Hepatocyte (in vitro differentiated cells): ENCODE measurements around the gene COX14. TPM values are rescaled to one million over a fixed set of nuclear protein-coding genes. Genes with fewer than 3 reads are reported as not detected.

Experiments used
- DNase-seq: peaks from one replicate; pipeline ENCODE4 v3.0.0-alpha.2; 2016; ENCODE audit warnings: low spot score
- H2AFZ ChIP-seq: fragments of 200-600 bp; sonication (generic); 2 replicates; pipeline ENCODE4 v1.6.0; 2016; ENCODE audit warnings: antibody characterized with exemption, mild to moderate bottlenecking
- H3K27ac ChIP-seq: fragments of 200-600 bp; sonication (generic); 2 replicates; pipeline ENCODE4 v1.5.1; 2016; ENCODE audit warnings: mild to moderate bottlenecking
- H3K27me3 ChIP-seq: fragments of 200-600 bp; sonication (generic); 2 replicates; pipeline ENCODE4 v1.6.1; 2016
- H3K36me3 ChIP-seq: fragments of 200-600 bp; sonication (generic); replicated peaks from 2 replicates; pipeline ENCODE4 v1.5.1; 2016; ENCODE audit warnings: low read depth; ENCODE audit not compliant: insufficient read depth
- H3K4me1 ChIP-seq: fragments of 200-600 bp; sonication (generic); 2 replicates; pipeline ENCODE4 v1.5.1; 2016; ENCODE audit warnings: mild to moderate bottlenecking, moderate library complexity; ENCODE audit not compliant: insufficient read depth
- H3K4me2 ChIP-seq: fragments of 200-600 bp; sonication (generic); 2 replicates; pipeline ENCODE4 v1.6.0; 2016
- H3K4me3 ChIP-seq: fragments of 200-600 bp; sonication (generic); 2 replicates; pipeline ENCODE4 v1.5.1; 2016; ENCODE audit warnings: mild to moderate bottlenecking
- H3K79me2 ChIP-seq: fragments of 200-600 bp; sonication (generic); 2 replicates; pipeline ENCODE4 v1.6.0; 2017; ENCODE audit warnings: mild to moderate bottlenecking
- H3K9me2 ChIP-seq: fragments of 200-600 bp; sonication (generic); replicated peaks from 2 replicates; pipeline ENCODE4 v1.6.0; 2017; ENCODE audit warnings: mild to moderate bottlenecking; ENCODE audit not compliant: insufficient read depth
- H3K9me3 ChIP-seq: fragments of 200-600 bp; sonication (generic); 2 replicates; pipeline ENCODE4 v1.5.1; 2016; ENCODE audit warnings: low read depth, mild to moderate bottlenecking
- H4K20me1 ChIP-seq: fragments of 200-600 bp; sonication (generic); 2 replicates; pipeline ENCODE4 v1.6.0; 2016; ENCODE audit warnings: mild to moderate bottlenecking; ENCODE audit not compliant: insufficient read depth, poor library complexity, severe bottlenecking
- EZH2 ChIP-seq: fragments of 200-600 bp; sonication (generic); IDR thresholded peaks from 2 replicates; pipeline ENCODE4 v1.6.1; 2016; ENCODE audit warnings: antibody characterized with exemption, mild to moderate bottlenecking, borderline replicate concordance
- EZH2phosphoT487 ChIP-seq: fragments of 200-600 bp; sonication (generic); IDR thresholded peaks from one replicate; pipeline ENCODE4 v1.6.1; 2018; ENCODE audit warnings: antibody characterized with exemption, mild to moderate bottlenecking, low read depth, moderate library complexity; ENCODE audit not compliant: unreplicated experiment, severe bottlenecking
- WGBS: methylation state at CpG from one replicate; pipeline ENCODE4 v1.1.6; 2016; ENCODE audit warnings: low lambda C conversion rate; ENCODE audit errors: missing lambda C conversion rate; 5-methylcytosine and 5-hydroxymethylcytosine counted together
- polyA plus RNA-seq: library from polyadenylated mRNA; unstranded; fragments of >200 nt; fragmentation: Nextera tagmentation; extraction: Ambion mirVana; gene quantifications from 2 replicates; pipeline ENCODE4 v1.2.1, GENCODE V29; 2016
- total RNA-seq: library from RNA; depleted of rRNA; stranded (reverse); fragments of >200 nt; gene quantifications from 2 replicates; pipeline ENCODE4 v1.2.3, GENCODE V29; 2014
- TF ChIP-seq, protein P1 (sequence below): fragments of 200-600 bp; sonication (generic); IDR thresholded peaks from 2 replicates; pipeline ENCODE4 v1.5.1; 2016; ENCODE audit warnings: antibody characterized with exemption, mild to moderate bottlenecking; ENCODE audit not compliant: poor library complexity

Gene COX14
- total and polyA plus RNA-seq, 2 experiments from 2014 or later: 61.5 to 186 TPM

DNA sequence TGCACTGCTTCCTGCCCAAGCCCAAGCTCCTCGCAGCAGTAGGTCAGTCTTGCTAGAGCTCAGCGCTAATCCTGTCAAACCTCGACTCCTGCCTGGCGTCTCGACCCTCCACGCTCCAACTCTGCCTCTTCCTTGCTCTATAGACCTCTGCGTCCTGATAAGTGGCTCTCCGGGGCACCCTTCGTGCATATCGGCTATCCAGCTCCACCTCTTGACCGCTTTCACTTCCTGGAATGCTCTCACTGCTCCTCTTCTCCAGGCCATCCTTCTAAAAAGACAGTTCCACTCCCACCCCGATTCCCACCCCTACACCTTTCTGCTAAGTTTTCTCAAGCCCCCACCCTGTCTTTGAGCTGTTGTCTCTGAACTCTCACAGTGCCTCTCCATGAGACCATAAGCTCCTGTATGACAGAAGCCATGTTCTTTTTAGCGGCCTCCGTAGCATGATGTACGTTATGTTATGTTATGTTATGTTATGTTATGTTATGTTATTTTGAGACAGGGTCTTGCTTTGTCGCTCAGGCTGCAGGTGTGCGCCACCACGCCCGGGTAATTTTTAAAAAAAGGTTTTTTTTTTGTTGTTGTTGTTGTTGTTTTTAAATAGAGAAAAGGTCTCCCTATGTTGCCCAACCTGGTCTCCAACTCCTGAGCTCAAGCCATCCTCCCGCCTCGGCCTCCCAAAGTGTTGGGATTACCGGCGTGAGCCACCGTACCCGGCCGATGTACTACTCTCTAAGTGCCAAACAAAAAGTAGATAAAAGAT is 601 bp downstream of the COX14 start:
- WGBS: 29% methylated on average over 24 of the region's 26 CpGs
- peaks cover 5% of the 10 kb centered on the region for H4K20me1 ChIP-seq
- peaks cover 47% of the 10 kb centered on the region for H3K79me2 ChIP-seq
- peak overlapping the region; percentile 3 for H2AFZ ChIP-seq
- no peaks in the 10 kb centered on the region for H3K36me3 ChIP-seq
- peaks cover 24% of the 10 kb centered on the region for H3K4me1 ChIP-seq
- no peak for TF ChIP-seq EZH2
- TF ChIP-seq, protein P1, sequence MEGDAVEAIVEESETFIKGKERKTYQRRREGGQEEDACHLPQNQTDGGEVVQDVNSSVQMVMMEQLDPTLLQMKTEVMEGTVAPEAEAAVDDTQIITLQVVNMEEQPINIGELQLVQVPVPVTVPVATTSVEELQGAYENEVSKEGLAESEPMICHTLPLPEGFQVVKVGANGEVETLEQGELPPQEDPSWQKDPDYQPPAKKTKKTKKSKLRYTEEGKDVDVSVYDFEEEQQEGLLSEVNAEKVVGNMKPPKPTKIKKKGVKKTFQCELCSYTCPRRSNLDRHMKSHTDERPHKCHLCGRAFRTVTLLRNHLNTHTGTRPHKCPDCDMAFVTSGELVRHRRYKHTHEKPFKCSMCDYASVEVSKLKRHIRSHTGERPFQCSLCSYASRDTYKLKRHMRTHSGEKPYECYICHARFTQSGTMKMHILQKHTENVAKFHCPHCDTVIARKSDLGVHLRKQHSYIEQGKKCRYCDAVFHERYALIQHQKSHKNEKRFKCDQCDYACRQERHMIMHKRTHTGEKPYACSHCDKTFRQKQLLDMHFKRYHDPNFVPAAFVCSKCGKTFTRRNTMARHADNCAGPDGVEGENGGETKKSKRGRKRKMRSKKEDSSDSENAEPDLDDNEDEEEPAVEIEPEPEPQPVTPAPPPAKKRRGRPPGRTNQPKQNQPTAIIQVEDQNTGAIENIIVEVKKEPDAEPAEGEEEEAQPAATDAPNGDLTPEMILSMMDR: no peak
- no peaks in the 10 kb centered on the region for H3K9me2 ChIP-seq
- DNase-seq: peak; percentile 60
- no peaks in the 10 kb centered on the region for H3K27me3 ChIP-seq
- peak overlapping the region; percentile 80 for H3K27ac ChIP-seq
- H3K4me2 ChIP-seq: peak overlapping the region; percentile 66
- no peaks in the 10 kb centered on the region for H3K9me3 ChIP-seq
- peak overlapping the region; percentile 15 for H3K4me3 ChIP-seq

DNA sequence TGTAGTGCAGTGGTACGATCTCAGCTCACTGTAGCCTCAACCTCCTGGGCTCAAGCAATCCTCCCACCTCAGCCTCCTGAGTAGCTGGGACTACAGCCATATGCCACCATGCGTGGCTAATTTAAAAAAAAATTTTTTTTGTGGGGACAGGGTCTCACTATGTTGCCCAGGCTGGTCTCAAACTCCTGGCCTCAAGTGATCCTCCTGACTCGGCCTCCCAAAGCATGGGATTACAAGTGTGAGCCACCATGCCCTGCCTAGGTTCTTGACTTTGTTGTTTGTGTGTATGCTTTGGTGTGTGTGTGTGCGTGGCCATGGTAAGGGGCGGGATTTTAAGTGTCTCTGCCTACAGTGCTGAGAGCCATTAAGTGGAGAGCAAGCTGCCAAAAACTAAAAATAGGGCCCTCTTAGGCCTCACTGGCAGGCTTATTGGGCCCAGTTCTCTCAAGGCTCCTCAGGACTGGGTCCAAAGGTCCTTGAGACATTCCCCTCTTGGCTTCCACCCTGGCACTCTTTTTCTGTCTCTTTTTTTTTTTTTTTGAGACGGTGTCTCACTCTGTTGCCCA is 5.1 kb downstream of the COX14 start:
- Histone ChIP-seq H4K20me1 (peaks cover 5% of the 10 kb centered on the region), H3K9me3 (no peaks in the 10 kb centered on the region), H3K4me2 (no peak overlapping the region), H2AFZ (no peak overlapping the region), H3K79me2 (peaks cover 70% of the 10 kb centered on the region), H3K27me3 (no peaks in the 10 kb centered on the region), H3K4me1 (peaks cover 18% of the 10 kb centered on the region), H3K9me2 (no peaks in the 10 kb centered on the region), H3K27ac (no peak overlapping the region), H3K4me3 (no peak overlapping the region), H3K36me3 (no peaks in the 10 kb centered on the region)
- TF ChIP-seq EZH2 (no peak), EZH2phosphoT487 (no peak)
- TF ChIP-seq, protein P1: no peak
- whole genome bisulfite sequencing: 96% methylated on average over 6 of the region's 6 CpGs
- no peak for DNase-seq

DNA sequence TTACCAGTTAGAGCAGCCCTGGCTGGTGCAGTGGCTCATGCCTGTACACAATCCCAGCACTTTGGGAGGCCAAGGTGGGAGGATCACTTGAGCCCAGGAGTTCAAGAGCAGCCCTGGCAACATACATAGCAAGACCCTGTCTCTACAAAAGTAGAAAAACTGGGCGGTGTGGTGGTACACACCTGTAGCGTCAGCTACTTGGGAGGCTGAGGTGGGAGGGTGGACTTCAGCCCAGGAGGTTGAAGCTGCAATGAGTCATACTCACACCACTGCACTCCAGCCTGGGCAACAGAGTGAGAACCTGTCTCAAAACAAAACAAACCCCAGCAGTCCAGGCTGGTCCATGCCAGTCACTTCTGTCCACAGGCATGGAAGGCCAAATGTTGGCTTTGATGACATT is 7.4 kb downstream of the COX14 start:
- Histone ChIP-seq H3K79me2 (peaks cover 57% of the 10 kb centered on the region), H3K4me3 (no peak overlapping the region), H3K9me2 (no peaks in the 10 kb centered on the region), H3K36me3 (no peaks in the 10 kb centered on the region), H2AFZ (no peak overlapping the region), H3K4me2 (no peak overlapping the region), H4K20me1 (no peaks in the 10 kb centered on the region), H3K27me3 (no peaks in the 10 kb centered on the region), H3K27ac (no peak overlapping the region), H3K9me3 (no peaks in the 10 kb centered on the region), H3K4me1 (peaks cover 11% of the 10 kb centered on the region)
- WGBS: 96% methylated on average over 2 of the region's 2 CpGs
- no peak for DNase-seq
- TF ChIP-seq EZH2phosphoT487 (no peak), EZH2 (no peak)
- TF ChIP-seq, protein P1: no peak
